ENCODE results near the gene TMBIM4.

Gene TMBIM4

DNA sequence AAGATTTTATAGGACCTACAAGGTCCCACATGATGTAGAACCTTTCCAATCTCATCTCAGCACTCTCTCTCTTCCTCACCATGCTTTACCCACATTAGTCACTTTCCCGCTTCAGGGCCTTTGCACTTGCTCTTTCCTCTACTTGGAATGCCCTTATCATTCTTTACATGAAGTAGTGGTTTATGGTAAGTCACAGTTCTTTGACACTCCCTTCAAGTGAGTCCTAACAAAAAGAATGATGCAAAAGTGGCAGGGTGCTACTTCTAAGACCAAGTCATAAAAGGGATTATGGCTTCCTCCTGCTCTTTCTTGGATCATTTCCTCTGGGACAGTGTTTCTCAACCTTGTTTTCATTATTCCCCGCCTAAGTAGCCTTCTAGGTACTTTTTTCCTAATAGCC is 13.1 kb downstream of the TMBIM4 start:
- Histone ChIP-seq H3K79me2 (ENCODE audit: low read length) (peaks cover 18% of the 10 kb centered on the region), H3K4me3 (ENCODE audit: low read length) (no peak overlapping the region), H3K27ac (ENCODE audit: low read length) (no peak overlapping the region), H3K27me3 (ENCODE audit: low read depth, low read length) (no peaks in the 10 kb centered on the region), H3K9me3 (ENCODE audit: insufficient read depth, low read length) (no peaks in the 10 kb centered on the region), H4K20me1 (ENCODE audit: insufficient read depth, low read length) (peaks cover 10% of the 10 kb centered on the region), H3K9ac (ENCODE audit: low read length) (no peak overlapping the region), H3K36me3 (replicated peaks; ENCODE audit: low read depth, low read length) (peaks cover 15% of the 10 kb centered on the region), H2AFZ (ENCODE audit: low read depth, low read length) (no peak overlapping the region), H3K4me1 (ENCODE audit: low read length) (peaks cover 4% of the 10 kb centered on the region; the same call in 1 of the 2 replicates), H3K4me2 (ENCODE audit: low read length) (no peak overlapping the region)
- TF ChIP-seq EZH2phosphoT487 (IDR thresholded peaks at IDR 0.05; ENCODE audit: low read depth) = no peak
- TF ChIP-seq, protein P1, sequence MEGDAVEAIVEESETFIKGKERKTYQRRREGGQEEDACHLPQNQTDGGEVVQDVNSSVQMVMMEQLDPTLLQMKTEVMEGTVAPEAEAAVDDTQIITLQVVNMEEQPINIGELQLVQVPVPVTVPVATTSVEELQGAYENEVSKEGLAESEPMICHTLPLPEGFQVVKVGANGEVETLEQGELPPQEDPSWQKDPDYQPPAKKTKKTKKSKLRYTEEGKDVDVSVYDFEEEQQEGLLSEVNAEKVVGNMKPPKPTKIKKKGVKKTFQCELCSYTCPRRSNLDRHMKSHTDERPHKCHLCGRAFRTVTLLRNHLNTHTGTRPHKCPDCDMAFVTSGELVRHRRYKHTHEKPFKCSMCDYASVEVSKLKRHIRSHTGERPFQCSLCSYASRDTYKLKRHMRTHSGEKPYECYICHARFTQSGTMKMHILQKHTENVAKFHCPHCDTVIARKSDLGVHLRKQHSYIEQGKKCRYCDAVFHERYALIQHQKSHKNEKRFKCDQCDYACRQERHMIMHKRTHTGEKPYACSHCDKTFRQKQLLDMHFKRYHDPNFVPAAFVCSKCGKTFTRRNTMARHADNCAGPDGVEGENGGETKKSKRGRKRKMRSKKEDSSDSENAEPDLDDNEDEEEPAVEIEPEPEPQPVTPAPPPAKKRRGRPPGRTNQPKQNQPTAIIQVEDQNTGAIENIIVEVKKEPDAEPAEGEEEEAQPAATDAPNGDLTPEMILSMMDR (IDR thresholded peaks at IDR 0.05; ENCODE audit: low read depth, low read length) = no peak

DNA sequence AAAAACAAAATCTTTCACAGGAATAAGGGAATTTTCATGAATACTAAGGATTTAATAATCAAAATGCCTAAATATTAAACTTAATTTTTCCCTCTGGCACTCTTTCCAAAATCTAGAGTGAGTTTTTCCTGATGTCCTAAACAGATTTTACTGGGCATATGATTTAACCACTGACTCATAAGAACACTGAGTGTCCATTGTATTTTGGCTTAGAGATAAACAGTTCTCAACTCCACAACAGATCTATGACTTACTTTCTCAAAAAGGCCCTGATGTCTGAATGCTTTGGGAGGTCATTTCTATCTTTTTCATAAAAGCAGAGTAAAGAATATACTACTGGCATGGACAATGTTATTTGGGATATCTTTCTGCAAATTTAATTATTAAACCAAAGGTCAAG is 15.0 kb downstream of the TMBIM4 start:
- no peaks in the 10 kb centered on the region for H3K27me3 ChIP-seq (ENCODE audit: low read depth, low read length)
- H3K9ac ChIP-seq (ENCODE audit: low read length) = no peak overlapping the region
- no peak overlapping the region for H3K27ac ChIP-seq (ENCODE audit: low read length)
- no peak for TF ChIP-seq EZH2phosphoT487 (IDR thresholded peaks at IDR 0.05; ENCODE audit: low read depth)
- TF ChIP-seq, protein P1 (IDR thresholded peaks at IDR 0.05; ENCODE audit: low read depth, low read length) = no peak
- H3K4me3 ChIP-seq (ENCODE audit: low read length) = no peak overlapping the region
- no peak overlapping the region for H2AFZ ChIP-seq (ENCODE audit: low read depth, low read length)
- peaks cover 4% of the 10 kb centered on the region; the same call in 1 of the 2 replicates for H3K4me1 ChIP-seq (ENCODE audit: low read length)
- H3K36me3 ChIP-seq (replicated peaks; ENCODE audit: low read depth, low read length) = peaks cover 14% of the 10 kb centered on the region
- H3K79me2 ChIP-seq (ENCODE audit: low read length) = peaks cover 7% of the 10 kb centered on the region; the same call in 1 of the 2 replicates
- H3K4me2 ChIP-seq (ENCODE audit: low read length) = no peak overlapping the region
- no peaks in the 10 kb centered on the region for H3K9me3 ChIP-seq (ENCODE audit: insufficient read depth, low read length)
- H4K20me1 ChIP-seq (ENCODE audit: insufficient read depth, low read length) = peaks cover 6% of the 10 kb centered on the region

DNA sequence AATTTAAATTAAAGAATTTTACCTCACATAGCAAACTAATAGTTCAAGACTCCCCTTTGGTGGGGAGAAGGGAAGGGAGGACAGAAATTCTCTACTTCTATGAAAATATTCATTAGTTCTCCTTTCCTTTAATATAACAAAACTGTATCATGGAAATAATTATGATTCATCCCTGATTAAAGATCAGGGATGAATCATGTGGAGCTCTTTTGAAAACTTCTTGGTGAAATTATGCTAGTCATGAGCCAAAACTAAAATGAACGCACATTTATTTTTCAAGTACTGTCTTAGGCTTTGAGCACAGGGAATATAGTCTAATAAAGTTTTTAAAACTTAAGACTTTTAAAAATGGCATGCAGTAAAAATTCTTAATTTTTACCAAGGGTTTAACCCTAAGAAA is 17.1 kb downstream of the TMBIM4 start:
- Histone ChIP-seq H3K27ac (ENCODE audit: low read length) (no peak overlapping the region), H3K9ac (ENCODE audit: low read length) (no peak overlapping the region), H3K4me3 (ENCODE audit: low read length) (no peak overlapping the region), H3K4me1 (ENCODE audit: low read length) (peaks cover 4% of the 10 kb centered on the region; the same call in 1 of the 2 replicates), H3K27me3 (ENCODE audit: low read depth, low read length) (no peaks in the 10 kb centered on the region), H3K36me3 (replicated peaks; ENCODE audit: low read depth, low read length) (peaks cover 3% of the 10 kb centered on the region), H2AFZ (ENCODE audit: low read depth, low read length) (no peak overlapping the region), H3K4me2 (ENCODE audit: low read length) (no peak overlapping the region), H4K20me1 (ENCODE audit: insufficient read depth, low read length) (peaks cover 6% of the 10 kb centered on the region), H3K9me3 (ENCODE audit: insufficient read depth, low read length) (no peaks in the 10 kb centered on the region), H3K79me2 (ENCODE audit: low read length) (peaks cover 4% of the 10 kb centered on the region; the same call in 1 of the 2 replicates)
- TF ChIP-seq, protein P1 (IDR thresholded peaks at IDR 0.05; ENCODE audit: low read depth, low read length) = no peak

DNA sequence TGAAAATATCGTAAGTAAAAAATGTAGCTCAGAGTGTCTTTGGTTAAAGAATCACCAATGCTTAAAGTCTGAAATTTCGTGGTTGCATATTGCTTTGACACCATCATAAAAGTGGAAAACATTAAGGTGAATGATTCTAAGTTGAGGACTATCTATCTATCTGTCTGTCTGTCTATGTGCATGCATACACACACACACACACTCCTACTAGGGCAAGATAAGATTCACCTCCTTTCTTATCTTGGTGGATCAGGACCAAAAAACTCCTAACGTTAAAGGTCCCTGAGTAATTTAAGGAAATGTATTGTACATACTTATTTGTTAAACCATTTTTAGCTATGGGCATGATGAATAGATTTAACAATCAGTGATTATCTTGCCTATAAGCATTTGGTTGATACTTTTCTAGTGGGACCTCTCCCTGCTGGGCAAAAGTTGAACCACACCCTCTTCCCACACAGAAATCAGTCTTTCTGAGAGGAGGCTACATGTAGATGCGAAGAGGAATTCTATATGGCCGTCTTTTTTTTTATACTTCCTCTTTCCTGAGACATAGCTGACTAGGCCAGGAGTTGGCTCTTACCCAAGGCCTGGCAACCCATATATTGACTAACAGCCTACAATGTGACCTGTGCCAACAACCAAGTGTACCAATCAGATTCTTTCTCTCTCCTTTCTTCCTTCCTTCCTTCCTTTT is 19.9 kb downstream of the TMBIM4 start:
- Histone ChIP-seq H3K4me2 (ENCODE audit: low read length) (no peak overlapping the region), H3K9ac (ENCODE audit: low read length) (no peak overlapping the region), H3K27ac (ENCODE audit: low read length) (no peak overlapping the region), H3K79me2 (ENCODE audit: low read length) (no peaks in the 10 kb centered on the region), H4K20me1 (ENCODE audit: insufficient read depth, low read length) (no peaks in the 10 kb centered on the region), H3K27me3 (ENCODE audit: low read depth, low read length) (no peaks in the 10 kb centered on the region), H2AFZ (ENCODE audit: low read depth, low read length) (no peak overlapping the region), H3K9me3 (ENCODE audit: insufficient read depth, low read length) (no peaks in the 10 kb centered on the region), H3K4me1 (ENCODE audit: low read length) (peaks cover 4% of the 10 kb centered on the region; the same call in 1 of the 2 replicates), H3K4me3 (ENCODE audit: low read length) (no peak overlapping the region), H3K36me3 (replicated peaks; ENCODE audit: low read depth, low read length) (peaks cover 5% of the 10 kb centered on the region)
- no peak for TF ChIP-seq EZH2phosphoT487 (IDR thresholded peaks at IDR 0.05; ENCODE audit: low read depth)
- TF ChIP-seq, protein P1 (IDR thresholded peaks at IDR 0.05; ENCODE audit: low read depth, low read length) = no peak
